Measurements from ENCODE around the gene PCDHA9.
A peak's percentile ranks its signal among the peaks of the same experiment; 100 is the strongest.
"Not testable (repeated sequence)": the region's sequence is repeated elsewhere in the genome, so short reads cannot be mapped to it uniquely, and the experiment has no call there.

Gene PCDHA9

GRCh38 chr5:140835622-140836510 is 12.3 kb upstream of the PCDHA9 start:
- DNase-seq, result no peak

GRCh38 chr5:140840978-140841962 is 6.9 kb upstream of the PCDHA9 start, which contains the start of gene PCDHA8:
Gene PCDHA8, plus strand, starts transcription at chr5:140841187. Its CDS starts 135 bp downstream, at chr5:140841322.
- no peak for DNase-seq

- no peak for DNase-seq
Measured at GRCh38 chr5:140842798-140843733, 5.1 kb upstream of the PCDHA9 start.

GRCh38 chr5:140849831-140850634 is 1.9 kb downstream of the PCDHA9 start:
- not testable (repeated sequence) for DNase-seq

- no peak for DNase-seq
Measured at GRCh38 chr5:140855772-140856674, 7.8 kb downstream of the PCDHA9 start, which contains the start of gene PCDHA10. Gene PCDHA10, plus strand, starts transcription at chr5:140855897. Its CDS starts 152 bp downstream, at chr5:140856049.

- no peak for DNase-seq
Measured at GRCh38 chr5:140857177-140857986, 9.2 kb downstream of the PCDHA9 start.

GRCh38 chr5:140857987-140858240 is 9.7 kb downstream of the PCDHA9 start:
- DNase-seq, result no peak

GRCh38 chr5:140862441-140863295 is 14.5 kb downstream of the PCDHA9 start:
- DNase-seq, result no peak

GRCh38 chr5:140868721-140869554 is 20.8 kb downstream of the PCDHA9 start, which contains the start of gene PCDHA11:
Gene PCDHA11, plus strand, starts transcription at chr5:140868957. Its CDS starts 147 bp downstream, at chr5:140869104.
- DNase-seq, result peak; percentile 77

- DNase-seq, result peak; percentile 47
Measured at GRCh38 chr5:140869555-140869886, 21.3 kb downstream of the PCDHA9 start.

- DNase-seq, result no peak
Measured at GRCh38 chr5:140870221-140871201, 22.3 kb downstream of the PCDHA9 start.

- DNase-seq, result no peak
Measured at GRCh38 chr5:140875085-140876065, 27.2 kb downstream of the PCDHA9 start, which contains the start of gene PCDHA12. Gene PCDHA12, plus strand, starts transcription at chr5:140875308. Its CDS starts 165 bp downstream, at chr5:140875473.

- not testable (repeated sequence) for DNase-seq
Measured at GRCh38 chr5:140876541-140877261, 28.5 kb downstream of the PCDHA9 start.

- DNase-seq, result no peak
Measured at GRCh38 chr5:140877262-140877581, 29.0 kb downstream of the PCDHA9 start.

All from NCI-H1092 treated with DMSO at 0.1 percent for 48 hours (cell line).